B cell (primary cell): Measurements from ENCODE around the gene WDR83.

ENCODE experiments used
- EZH2 ChIP-seq: IDR thresholded peaks from 2 replicates; pipeline ENCODE4 v1.6.1; 2012; ENCODE audit warnings: borderline replicate concordance, low read depth, mild to moderate bottlenecking, moderate library complexity, low read length; ENCODE audit not compliant: insufficient read depth, poor library complexity, severe bottlenecking
- TF ChIP-seq, protein P1 (sequence below): fragments of 200-600 bp; IDR thresholded peaks from one replicate; pipeline ENCODE4 v1.8.0; 2022; ENCODE audit warnings: antibody characterized with exemption, mild to moderate bottlenecking

DNA sequence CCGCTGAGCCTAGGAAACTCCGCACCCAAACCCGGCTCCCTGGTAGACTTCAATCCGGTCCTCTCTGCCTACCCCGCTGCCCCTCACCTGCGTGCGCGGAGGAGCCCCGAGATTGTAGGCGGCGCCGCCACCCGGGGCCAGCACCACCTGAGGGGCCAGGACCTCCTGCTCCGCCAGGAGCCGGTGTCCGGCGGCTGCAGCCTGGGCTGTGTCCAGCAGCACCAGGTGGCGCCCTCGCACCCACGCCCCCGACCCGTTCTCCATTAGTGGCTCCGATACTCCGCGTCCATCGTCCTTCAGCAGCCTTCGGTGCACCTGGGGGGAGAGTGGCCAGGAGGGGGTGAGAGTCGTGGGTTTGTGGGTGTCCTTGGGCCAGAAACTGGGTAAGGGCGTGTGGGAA is 18.5 kb upstream of the WDR83 start:
- TF ChIP-seq, protein P1, sequence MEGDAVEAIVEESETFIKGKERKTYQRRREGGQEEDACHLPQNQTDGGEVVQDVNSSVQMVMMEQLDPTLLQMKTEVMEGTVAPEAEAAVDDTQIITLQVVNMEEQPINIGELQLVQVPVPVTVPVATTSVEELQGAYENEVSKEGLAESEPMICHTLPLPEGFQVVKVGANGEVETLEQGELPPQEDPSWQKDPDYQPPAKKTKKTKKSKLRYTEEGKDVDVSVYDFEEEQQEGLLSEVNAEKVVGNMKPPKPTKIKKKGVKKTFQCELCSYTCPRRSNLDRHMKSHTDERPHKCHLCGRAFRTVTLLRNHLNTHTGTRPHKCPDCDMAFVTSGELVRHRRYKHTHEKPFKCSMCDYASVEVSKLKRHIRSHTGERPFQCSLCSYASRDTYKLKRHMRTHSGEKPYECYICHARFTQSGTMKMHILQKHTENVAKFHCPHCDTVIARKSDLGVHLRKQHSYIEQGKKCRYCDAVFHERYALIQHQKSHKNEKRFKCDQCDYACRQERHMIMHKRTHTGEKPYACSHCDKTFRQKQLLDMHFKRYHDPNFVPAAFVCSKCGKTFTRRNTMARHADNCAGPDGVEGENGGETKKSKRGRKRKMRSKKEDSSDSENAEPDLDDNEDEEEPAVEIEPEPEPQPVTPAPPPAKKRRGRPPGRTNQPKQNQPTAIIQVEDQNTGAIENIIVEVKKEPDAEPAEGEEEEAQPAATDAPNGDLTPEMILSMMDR, result no peak
- TF ChIP-seq EZH2, result no peak
